GM23248 (cell line): ENCODE data around the gene CRISPLD2. TPM values are rescaled to one million over a fixed set of nuclear protein-coding genes. Genes with fewer than 3 reads are reported as not detected.

Experiments
- DNase-seq: peaks from one replicate; pipeline ENCODE4 v3.0.0-alpha.2; 2015
- H2AFZ ChIP-seq: fragments of 200-600 bp; sonication (generic); 2 replicates; pipeline ENCODE4 v1.6.1; 2016; ENCODE audit warnings: antibody characterized with exemption
- H3F3A ChIP-seq: fragments of 200-600 bp; sonication (generic); 2 replicates; pipeline ENCODE4 v1.6.1; 2016; ENCODE audit warnings: mild to moderate bottlenecking, antibody characterized with exemption, mixed run types; ENCODE audit not compliant: insufficient read depth
- H3K27ac ChIP-seq: fragments of 200-600 bp; sonication (generic); 2 replicates; pipeline ENCODE4 v1.5.1; 2016; ENCODE audit warnings: mild to moderate bottlenecking
- H3K27me3 ChIP-seq: fragments of 200-600 bp; sonication (generic); replicated peaks from 2 replicates; pipeline ENCODE4 v1.6.1; 2016; ENCODE audit warnings: mild to moderate bottlenecking; ENCODE audit not compliant: insufficient read depth
- H3K36me3 ChIP-seq: fragments of 200-600 bp; sonication (generic); 2 replicates; pipeline ENCODE4 v1.6.1; 2016; ENCODE audit warnings: low read depth, mild to moderate bottlenecking
- H3K4me1 ChIP-seq: fragments of 200-600 bp; sonication (generic); 2 replicates; pipeline ENCODE4 v1.6.1; 2016; ENCODE audit warnings: mild to moderate bottlenecking; ENCODE audit not compliant: insufficient read depth
- H3K4me2 ChIP-seq: fragments of 200-600 bp; sonication (generic); one replicate; pipeline ENCODE4 v1.6.1; 2016; ENCODE audit warnings: mild to moderate bottlenecking; ENCODE audit not compliant: unreplicated experiment
- H3K4me3 ChIP-seq: fragments of 200-600 bp; sonication (generic); 2 replicates; pipeline ENCODE4 v1.5.1; 2016; ENCODE audit warnings: mild to moderate bottlenecking
- H3K79me2 ChIP-seq: fragments of 200-600 bp; sonication (generic); 2 replicates; pipeline ENCODE4 v1.6.1; 2016; ENCODE audit warnings: mild to moderate bottlenecking; ENCODE audit not compliant: insufficient read depth
- H3K9ac ChIP-seq: fragments of 200-600 bp; sonication (generic); 2 replicates; pipeline ENCODE4 v1.6.1; 2016; ENCODE audit warnings: mild to moderate bottlenecking
- H3K9me2 ChIP-seq: fragments of 200-600 bp; sonication (generic); 2 replicates; pipeline ENCODE4 v1.6.1; 2016; ENCODE audit warnings: mixed run types, mild to moderate bottlenecking, moderate library complexity; ENCODE audit not compliant: insufficient read depth
- H3K9me3 ChIP-seq: fragments of 200-600 bp; sonication (generic); one replicate; pipeline ENCODE4 v1.6.1; 2017; ENCODE audit warnings: low read depth
- H4K20me1 ChIP-seq: fragments of 200-600 bp; sonication (generic); 2 replicates; pipeline ENCODE4 v1.6.0; 2016; ENCODE audit not compliant: insufficient read depth
- EZH2 ChIP-seq: fragments of 200-600 bp; sonication (generic); IDR thresholded peaks from 2 replicates; pipeline ENCODE4 v1.6.1; 2018; ENCODE audit warnings: antibody characterized with exemption, mild to moderate bottlenecking; ENCODE audit not compliant: insufficient read depth, poor library complexity, severe bottlenecking
- EZH2phosphoT487 ChIP-seq: fragments of 200-600 bp; sonication (generic); IDR thresholded peaks from 2 replicates; pipeline ENCODE4 v1.6.1; 2018; ENCODE audit warnings: antibody characterized with exemption, moderate library complexity, mild to moderate bottlenecking, low read depth; ENCODE audit not compliant: insufficient read depth
- WGBS, 2 experiments: methylation state at CpG; one replicate each; pipeline ENCODE4 v1.1.6; 2015 to 2017; ENCODE audit warnings: low lambda C conversion rate in 2 of 2, low coverage in 1 of 2; ENCODE audit errors: missing lambda C conversion rate in 2 of 2; 5-methylcytosine and 5-hydroxymethylcytosine counted together
- in situ Hi-C: fragments of 300-500 bp; cut with MboI; formaldehyde crosslinking; loops from 2 replicates; pipeline ENCODE4 v1.15.0; 2020
- polyA plus RNA-seq: library from polyadenylated mRNA; unstranded; fragments of >200 nt; fragmentation: Nextera tagmentation; extraction: Ambion mirVana; gene quantifications from 2 replicates; pipeline ENCODE4 v1.2.1, GENCODE V29; 2016
- total RNA-seq: library from RNA; depleted of rRNA; stranded (reverse); fragments of >200 nt; shearing (Covaris generic); gene quantifications from 2 replicates; pipeline ENCODE4 v1.2.3, GENCODE V29; 2014

CRISPLD2 gene
- total and polyA plus RNA-seq, 2 experiments from 2014 or later: 21.5 to 36.3 TPM

DNA sequence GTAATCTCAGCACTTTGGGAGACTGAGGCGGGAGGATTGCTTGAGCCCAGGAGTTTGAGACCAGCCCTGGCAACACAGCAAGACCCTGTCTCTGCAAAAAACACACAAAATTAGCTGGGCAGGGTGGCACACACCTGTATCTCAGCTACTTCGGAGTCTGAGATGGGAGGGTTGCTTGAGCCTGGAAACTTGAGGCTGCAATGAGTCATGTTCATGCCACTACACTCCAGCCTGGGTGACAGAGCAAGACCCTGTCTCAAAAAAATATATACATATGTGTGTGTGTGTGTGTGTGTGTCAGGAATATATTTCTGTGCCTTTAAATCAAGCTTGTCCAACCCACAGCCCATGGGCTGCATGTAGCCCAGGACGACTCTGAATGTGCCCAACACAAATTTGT, 55.2 kb downstream of the CRISPLD2 start:
- no peak overlapping the region for H3K27ac ChIP-seq
- no peaks in the 10 kb centered on the region for H3K4me1 ChIP-seq
- no peaks in the 10 kb centered on the region for H3K79me2 ChIP-seq
- H3K4me3 ChIP-seq: no peak overlapping the region
- in situ Hi-C loops: no loop called here
- 0 out of 2 replicates have a peak, but pooled peaks cover 4% of the 10 kb centered on the region for H3K36me3 ChIP-seq
- H3K9me3 ChIP-seq: no peaks in the 10 kb centered on the region
- no peaks in the 10 kb centered on the region for H3K9me2 ChIP-seq
- WGBS, 2 experiments: 78 to 83% methylated on average over 3 of the region's 3 CpGs
- no peaks in the 10 kb centered on the region for H4K20me1 ChIP-seq
- DNase-seq: no peak
- H3F3A ChIP-seq: peaks cover 2% of the 10 kb centered on the region; the same call in 1 of the 2 replicates
- H3K9ac ChIP-seq: no peak overlapping the region
- H2AFZ ChIP-seq: no peak overlapping the region
- no peak overlapping the region for H3K4me2 ChIP-seq
- TF ChIP-seq EZH2phosphoT487 (no peak), EZH2 (no peak)
- H3K27me3 ChIP-seq: no peaks in the 10 kb centered on the region

DNA sequence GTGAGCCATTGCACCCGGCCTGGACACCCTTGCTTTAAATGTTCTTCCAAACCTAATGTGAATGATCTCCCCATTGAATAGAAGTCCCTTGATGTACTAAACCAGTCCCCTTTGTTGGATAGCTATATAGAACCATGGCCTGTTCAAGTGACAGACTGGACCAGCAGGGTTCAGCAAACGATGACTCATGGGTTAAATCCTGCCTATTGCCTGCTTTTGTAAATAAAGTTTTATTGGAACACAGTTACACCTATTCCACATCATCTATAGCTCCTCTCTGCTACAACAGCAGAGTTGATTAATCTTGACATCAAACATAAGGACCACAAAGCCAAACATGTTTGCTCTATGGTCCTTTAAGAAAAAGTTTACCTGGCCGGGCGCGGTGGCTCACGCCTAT, 56.1 kb downstream of the CRISPLD2 start:
- Histone ChIP-seq H3K4me3 (no peak overlapping the region), H3K36me3 (0 out of 2 replicates have a peak, but pooled peaks cover 4% of the 10 kb centered on the region), H3K79me2 (no peaks in the 10 kb centered on the region), H3K27ac (no peak overlapping the region), H3K9me3 (no peaks in the 10 kb centered on the region), H4K20me1 (no peaks in the 10 kb centered on the region), H3K9ac (no peak overlapping the region), H2AFZ (no peak overlapping the region), H3K27me3 (no peaks in the 10 kb centered on the region), H3K4me2 (no peak overlapping the region), H3K4me1 (no peaks in the 10 kb centered on the region), H3F3A (peaks cover 8% of the 10 kb centered on the region), H3K9me2 (no peaks in the 10 kb centered on the region)
- in situ Hi-C loops: no loop called here
- no peak for DNase-seq
- WGBS, 2 experiments: 94 to 97% methylated on average over 6 of the region's 6 CpGs
- TF ChIP-seq EZH2phosphoT487 (no peak), EZH2 (no peak)

DNA sequence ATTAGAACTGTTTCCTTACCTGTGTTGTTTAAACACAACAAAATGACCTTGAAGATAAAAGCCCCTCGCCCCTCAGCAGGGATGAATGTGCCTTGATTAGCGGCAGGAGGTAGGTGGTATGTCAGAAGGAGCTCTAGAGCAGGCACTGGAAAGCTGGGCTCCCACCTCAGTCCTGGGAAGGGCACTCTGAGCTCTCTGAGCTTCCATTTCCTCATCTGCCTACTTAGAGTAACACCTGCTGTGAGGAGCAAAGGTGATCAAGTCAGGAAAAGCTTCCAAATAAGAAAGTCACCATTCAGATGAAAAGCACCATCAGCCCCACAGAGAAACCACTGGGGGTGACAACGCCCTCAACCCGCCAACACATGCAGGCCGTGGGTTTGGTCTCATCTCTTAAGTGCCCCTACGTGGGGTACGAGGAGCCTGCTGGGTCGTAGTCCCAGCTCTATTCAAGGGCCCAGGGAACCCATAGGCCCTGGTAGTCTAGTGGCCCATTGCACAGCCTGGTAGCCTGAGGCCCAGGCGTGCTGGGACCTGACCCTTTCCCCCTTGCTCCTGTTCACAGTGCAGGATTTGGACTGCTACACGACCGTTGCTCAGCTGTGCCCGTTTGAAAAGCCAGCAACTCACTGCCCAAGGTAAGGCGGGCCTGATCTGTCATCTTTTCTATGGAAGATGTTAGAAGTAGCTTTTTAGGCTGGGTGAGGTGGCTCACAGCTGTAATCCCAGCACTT, 57.3 kb downstream of the CRISPLD2 start:
- in situ Hi-C loops: no loop called here
- H3K9me2 ChIP-seq: no peaks in the 10 kb centered on the region
- DNase-seq: no peak
- peaks cover 5% of the 10 kb centered on the region; the same call in 1 of the 2 replicates for H3K4me1 ChIP-seq
- H3K4me3 ChIP-seq: no peak overlapping the region
- no peaks in the 10 kb centered on the region for H3K9me3 ChIP-seq
- no peaks in the 10 kb centered on the region for H4K20me1 ChIP-seq
- 0 out of 2 replicates have a peak, but pooled peaks cover 4% of the 10 kb centered on the region for H3K36me3 ChIP-seq
- H2AFZ ChIP-seq: no peak overlapping the region
- no peaks in the 10 kb centered on the region for H3K79me2 ChIP-seq
- no peak overlapping the region for H3K27ac ChIP-seq
- H3K4me2 ChIP-seq: no peak overlapping the region
- H3K27me3 ChIP-seq: no peaks in the 10 kb centered on the region
- TF ChIP-seq EZH2 (no peak), EZH2phosphoT487 (no peak)
- 86 to 95% methylated on average over 12 to 13 of the region's 13 CpGs for WGBS, 2 experiments
- no peak overlapping the region for H3K9ac ChIP-seq
- peaks cover 17% of the 10 kb centered on the region for H3F3A ChIP-seq

DNA sequence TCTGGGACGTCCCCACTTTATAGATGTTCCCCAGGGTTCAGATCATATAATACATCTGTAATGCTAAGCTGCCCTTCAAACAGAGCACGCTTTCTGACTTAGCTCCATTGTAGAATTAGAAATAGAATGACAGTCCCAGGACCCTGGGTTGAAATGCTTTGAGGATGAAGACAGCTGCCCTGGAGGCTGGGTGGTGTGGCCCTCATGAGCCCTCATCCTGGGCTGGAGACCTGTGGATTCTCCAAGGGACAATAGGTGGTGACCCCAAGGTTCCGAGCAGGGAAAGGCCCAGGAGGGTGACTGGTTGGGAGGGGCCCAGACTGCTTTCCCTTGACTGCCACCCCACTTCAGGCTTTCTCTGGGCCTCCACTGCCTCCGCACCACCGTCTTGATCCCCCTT, 59.0 kb downstream of the CRISPLD2 start:
- Histone ChIP-seq H3K79me2 (no peaks in the 10 kb centered on the region), H3K4me3 (no peak overlapping the region), H3F3A (peaks cover 26% of the 10 kb centered on the region), H3K27me3 (no peaks in the 10 kb centered on the region), H2AFZ (no peak overlapping the region), H3K9me3 (no peaks in the 10 kb centered on the region), H3K27ac (no peak overlapping the region), H3K4me1 (peaks cover 22% of the 10 kb centered on the region), H3K9me2 (no peaks in the 10 kb centered on the region), H3K4me2 (no peak overlapping the region), H4K20me1 (no peaks in the 10 kb centered on the region), H3K36me3 (0 out of 2 replicates have a peak, but pooled peaks cover 4% of the 10 kb centered on the region), H3K9ac (no peak overlapping the region)
- 97 to 100% methylated on average over 5 of the region's 5 CpGs for whole genome bisulfite sequencing, 2 experiments
- no peak for DNase-seq
- TF ChIP-seq EZH2: no peak
- no peak for TF ChIP-seq EZH2phosphoT487
- in situ Hi-C loops: no loop called here
